Measurements from ENCODE around the gene QSOX2. TPM values are rescaled to one million over a fixed set of nuclear protein-coding genes. Genes with fewer than 3 reads are reported as not detected.

The QSOX2 gene
- total RNA-seq, 2 experiments from 2014 or later, result 50.0 to 57.5 TPM

GRCh38 chr9:136169495-136169894 lies 76.1 kb downstream of the QSOX2 start:
- Histone ChIP-seq H2AFZ (ENCODE audit: low read length) (no peak overlapping the region), H3K27ac (ENCODE audit: low read depth, low read length, poor library complexity, severe bottlenecking) (no peak overlapping the region), H3K36me3 (ENCODE audit: insufficient read depth, low read length) (no peaks in the 10 kb centered on the region), H3K4me2 (ENCODE audit: low read length) (no peak overlapping the region), H3K79me2 (ENCODE audit: insufficient read depth, low read depth, low read length) (no peaks in the 10 kb centered on the region), H3K4me3 (ENCODE audit: low read depth, low read length, poor library complexity, severe bottlenecking) (no peak overlapping the region), H4K20me1 (ENCODE audit: insufficient read depth, low read length) (no peaks in the 10 kb centered on the region), H3K9me3 (ENCODE audit: low read length) (no peaks in the 10 kb centered on the region), H3K4me1 (ENCODE audit: insufficient read depth, low read length, poor library complexity, severe bottlenecking) (no peaks in the 10 kb centered on the region), H3K9me2 (ENCODE audit: insufficient read depth, low read length) (no peaks in the 10 kb centered on the region)
- TF ChIP-seq CTCF (conservative IDR thresholded peaks at IDR 0.05; ENCODE audit: low read length) (no peak), EZH2phosphoT487 (IDR thresholded peaks at IDR 0.05; ENCODE audit: borderline replicate concordance, low read depth, low read length) (no peak)
- BruUV-seq (replicated peaks), result no TSS peak
- no peak for DNase-seq (ENCODE audit: low spot score)
- intact Hi-C loops (cut with micrococcal nuclease; ENCODE audit: unreplicated experiment), result no loop called here
- CTCF ChIA-PET (ENCODE audit: unreplicated experiment), result no interaction called here
- POLR2A ChIA-PET, result no interaction called here

GRCh38 chr9:136163248-136163850 lies 82.3 kb downstream of the QSOX2 start:
- Histone ChIP-seq H3K36me3 (ENCODE audit: insufficient read depth, low read length) (no peaks in the 10 kb centered on the region), H2AFZ (ENCODE audit: low read length) (no peak overlapping the region), H3K9me2 (ENCODE audit: insufficient read depth, low read length) (no peaks in the 10 kb centered on the region), H3K79me2 (ENCODE audit: insufficient read depth, low read depth, low read length) (no peaks in the 10 kb centered on the region), H3K4me2 (ENCODE audit: low read length) (no peak overlapping the region), H4K20me1 (ENCODE audit: insufficient read depth, low read length) (no peaks in the 10 kb centered on the region), H3K9me3 (ENCODE audit: low read length) (no peaks in the 10 kb centered on the region), H3K27ac (ENCODE audit: low read depth, low read length, poor library complexity, severe bottlenecking) (no peak overlapping the region), H3K4me1 (ENCODE audit: insufficient read depth, low read length, poor library complexity, severe bottlenecking) (no peaks in the 10 kb centered on the region), H3K4me3 (ENCODE audit: low read depth, low read length, poor library complexity, severe bottlenecking) (no peak overlapping the region)
- POLR2A ChIA-PET, result no interaction called here
- intact Hi-C loops (cut with micrococcal nuclease; ENCODE audit: unreplicated experiment), result no loop called here
- TF ChIP-seq CTCF (conservative IDR thresholded peaks at IDR 0.05; ENCODE audit: low read length) (no peak), EZH2phosphoT487 (IDR thresholded peaks at IDR 0.05; ENCODE audit: borderline replicate concordance, low read depth, low read length) (no peak)
- CTCF ChIA-PET (ENCODE audit: unreplicated experiment), result no interaction called here
- no TSS peak for BruUV-seq (replicated peaks)
- no peak for DNase-seq (ENCODE audit: low spot score)

- CTCF ChIA-PET (ENCODE audit: unreplicated experiment), result no interaction called here
Observed at GRCh38 chr9:136160995-136161610, 84.5 kb downstream of the QSOX2 start.

More at GRCh38 chr9:136160995-136161610, 84.5 kb downstream of the QSOX2 start:
- intact Hi-C loops (cut with micrococcal nuclease; ENCODE audit: unreplicated experiment), result no loop called here
- Histone ChIP-seq H3K36me3 (ENCODE audit: insufficient read depth, low read length) (no peaks in the 10 kb centered on the region), H3K4me1 (ENCODE audit: insufficient read depth, low read length, poor library complexity, severe bottlenecking) (no peaks in the 10 kb centered on the region), H3K4me2 (ENCODE audit: low read length) (no peak overlapping the region), H3K4me3 (ENCODE audit: low read depth, low read length, poor library complexity, severe bottlenecking) (no peak overlapping the region), H4K20me1 (ENCODE audit: insufficient read depth, low read length) (no peaks in the 10 kb centered on the region), H3K79me2 (ENCODE audit: insufficient read depth, low read depth, low read length) (no peaks in the 10 kb centered on the region), H2AFZ (ENCODE audit: low read length) (no peak overlapping the region), H3K9me3 (ENCODE audit: low read length) (no peaks in the 10 kb centered on the region), H3K27ac (ENCODE audit: low read depth, low read length, poor library complexity, severe bottlenecking) (no peak overlapping the region), H3K9me2 (ENCODE audit: insufficient read depth, low read length) (no peaks in the 10 kb centered on the region)
- no peak for DNase-seq (ENCODE audit: low spot score)
- TF ChIP-seq CTCF (conservative IDR thresholded peaks at IDR 0.05; ENCODE audit: low read length) (no peak), EZH2phosphoT487 (IDR thresholded peaks at IDR 0.05; ENCODE audit: borderline replicate concordance, low read depth, low read length) (no peak)
- no TSS peak for BruUV-seq (replicated peaks)
- POLR2A ChIA-PET, result interaction anchor here (0.6 kb wide), 1 partner anchor 235 kb away, joined by 5 read pairs; no protein-coding TSS in a partner anchor
